Psoas muscle (tissue), 8 donors: ENCODE results near the gene RAPGEF6. TPM values are rescaled to one million over a fixed set of nuclear protein-coding genes. Genes with fewer than 3 reads are reported as not detected.

Experiments
- ATAC-seq, 4 donors: fragments of 200-7000 bp; cut with Tn5 transposase; one replicate each; pipeline ENCODE4 v1.9.1; 2020; ENCODE audit warnings: moderate library complexity in 3 of 4, mild to moderate bottlenecking in 2 of 4
- DNase-seq, 2 donors: peaks; one replicate each; pipeline ENCODE4 v3.0.0-alpha.2; 2020
- H3K27ac ChIP-seq: fragments of 200-600 bp; one replicate; pipeline ENCODE4 v1.8.0; 2022
- H3K27me3 ChIP-seq, 3 donors: fragments of 200-600 bp in 1 of 3; one replicate each; pipeline versions ENCODE4 v1.6.1 to v1.8.0; 2013 to 2022; ENCODE audit warnings: low read length in 2 of 3, mild to moderate bottlenecking in 2 of 3, moderate library complexity in 1 of 3; ENCODE audit not compliant: insufficient read depth in 3 of 3
- H3K36me3 ChIP-seq, 2 donors: fragments of 200-600 bp in 1 of 2; one replicate each; pipeline versions ENCODE4 v1.6.1 to v1.8.0; 2013 to 2022; ENCODE audit warnings: low read depth in 1 of 2, mild to moderate bottlenecking in 1 of 2, moderate library complexity in 1 of 2; ENCODE audit not compliant: insufficient read depth in 1 of 2
- H3K4me1 ChIP-seq: fragments of 200-600 bp; one replicate; pipeline ENCODE4 v1.8.0; 2022
- H3K4me3 ChIP-seq: fragments of 200-600 bp; one replicate; pipeline ENCODE4 v1.8.0; 2022; ENCODE audit warnings: mild to moderate bottlenecking
- H3K9me3 ChIP-seq: fragments of 200-600 bp; one replicate; pipeline ENCODE4 v1.8.0; 2022
- WGBS, 3 donors: extraction: QIAGEN DNeasy Blood & Tissue Kit; methylation state at CpG; one replicate each; pipeline versions ENCODE4 v1.1.6 to v1.1.7; 2013; 5-methylcytosine and 5-hydroxymethylcytosine counted together
- intact Hi-C, 2 donors: fragments of 100-400 bp; cut with DNase I; formaldehyde crosslinking; loops; one replicate each; pipeline versions ENCODE4 v1.11.0 to v1.14.2; 2022
- polyA plus RNA-seq, 3 donors: library from polyadenylated mRNA; stranded (reverse); fragments of 200-250 nt; gene quantifications; one replicate each; pipeline ENCODE4 v1.2.3, GENCODE V29; 2013
- total RNA-seq, 4 donors: library from RNA; stranded (reverse); fragmentation: NEBNext Ultra II Directional in 2 of 4; extraction: Animal tissue kit (Norgen Biotek cat#: 25700) in 2 of 4; gene quantifications; one replicate each; pipeline versions ENCODE4 v1.2.1 to v1.2.4, GENCODE V29; 2021 to 2023
- TF ChIP-seq, protein P1 (sequence below): fragments of 200-600 bp; IDR thresholded peaks from one replicate; pipeline ENCODE4 v1.8.0; 2022; ENCODE audit warnings: antibody characterized with exemption
- donor health status: healthy with polysubstance abuse.
- donor health status: DM: no; HTN: no; CAD: no; lungs with moderate emphysema.
- donor health status: Bipolar disorder and iron deficiency.
- donor health status: healthy.
- donor health status: DM: yes; HTN: yes; CAD: no.
- donor health status: DM: no; HTN: no; CAD: no.
- donor health status: DM: no; HTN: no; CAD: no.
- donor health status: DM: yes; HTN: yes; CAD: no.

Gene RAPGEF6
- total and polyA plus RNA-seq, 7 donors: 1.7 to 14.1 (median 6.9) TPM

DNA sequence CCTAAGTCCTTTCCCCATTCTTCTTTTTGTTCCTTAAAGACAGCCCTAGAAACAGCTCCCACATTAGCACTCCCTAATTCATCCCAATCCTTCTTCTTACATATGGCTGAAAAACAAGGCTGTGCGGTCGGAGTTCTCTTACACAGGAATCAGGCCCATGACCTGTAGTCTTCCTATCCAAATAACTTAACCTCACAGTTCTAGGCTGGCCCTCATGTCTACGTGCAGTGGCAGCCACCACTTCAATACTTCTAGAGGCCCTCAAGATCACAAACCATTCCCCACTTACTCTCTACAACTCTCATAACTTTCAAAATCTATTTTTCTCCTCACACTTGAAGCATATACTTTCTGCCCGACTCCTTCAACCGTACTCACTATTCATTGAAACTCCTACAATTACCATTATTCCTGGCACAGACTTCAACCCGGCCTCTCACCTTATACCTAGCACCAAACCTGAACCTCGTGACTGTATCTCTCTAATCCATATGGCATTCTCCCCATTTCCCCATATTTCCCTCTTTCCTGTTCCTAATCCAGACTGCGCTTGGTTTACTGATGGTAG, 59.3 kb downstream of the RAPGEF6 start:
- Histone ChIP-seq H3K27me3 (no peaks in the 10 kb centered on the region), H3K36me3 (peaks cover 0 to 6% of the 10 kb centered on the region in 2 donors), H3K27ac (no peak overlapping the region), H3K4me1 (no peaks in the 10 kb centered on the region), H3K9me3 (no peaks in the 10 kb centered on the region), H3K4me3 (no peak overlapping the region)
- DNase-seq: no peak
- ATAC-seq: no peak
- TF ChIP-seq, protein P1, sequence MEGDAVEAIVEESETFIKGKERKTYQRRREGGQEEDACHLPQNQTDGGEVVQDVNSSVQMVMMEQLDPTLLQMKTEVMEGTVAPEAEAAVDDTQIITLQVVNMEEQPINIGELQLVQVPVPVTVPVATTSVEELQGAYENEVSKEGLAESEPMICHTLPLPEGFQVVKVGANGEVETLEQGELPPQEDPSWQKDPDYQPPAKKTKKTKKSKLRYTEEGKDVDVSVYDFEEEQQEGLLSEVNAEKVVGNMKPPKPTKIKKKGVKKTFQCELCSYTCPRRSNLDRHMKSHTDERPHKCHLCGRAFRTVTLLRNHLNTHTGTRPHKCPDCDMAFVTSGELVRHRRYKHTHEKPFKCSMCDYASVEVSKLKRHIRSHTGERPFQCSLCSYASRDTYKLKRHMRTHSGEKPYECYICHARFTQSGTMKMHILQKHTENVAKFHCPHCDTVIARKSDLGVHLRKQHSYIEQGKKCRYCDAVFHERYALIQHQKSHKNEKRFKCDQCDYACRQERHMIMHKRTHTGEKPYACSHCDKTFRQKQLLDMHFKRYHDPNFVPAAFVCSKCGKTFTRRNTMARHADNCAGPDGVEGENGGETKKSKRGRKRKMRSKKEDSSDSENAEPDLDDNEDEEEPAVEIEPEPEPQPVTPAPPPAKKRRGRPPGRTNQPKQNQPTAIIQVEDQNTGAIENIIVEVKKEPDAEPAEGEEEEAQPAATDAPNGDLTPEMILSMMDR: no peak
- 97 to 98% (median 97%) methylated on average over 8 of the region's 8 CpGs for WGBS, 3 donors
- intact Hi-C loops: no loop called here

DNA sequence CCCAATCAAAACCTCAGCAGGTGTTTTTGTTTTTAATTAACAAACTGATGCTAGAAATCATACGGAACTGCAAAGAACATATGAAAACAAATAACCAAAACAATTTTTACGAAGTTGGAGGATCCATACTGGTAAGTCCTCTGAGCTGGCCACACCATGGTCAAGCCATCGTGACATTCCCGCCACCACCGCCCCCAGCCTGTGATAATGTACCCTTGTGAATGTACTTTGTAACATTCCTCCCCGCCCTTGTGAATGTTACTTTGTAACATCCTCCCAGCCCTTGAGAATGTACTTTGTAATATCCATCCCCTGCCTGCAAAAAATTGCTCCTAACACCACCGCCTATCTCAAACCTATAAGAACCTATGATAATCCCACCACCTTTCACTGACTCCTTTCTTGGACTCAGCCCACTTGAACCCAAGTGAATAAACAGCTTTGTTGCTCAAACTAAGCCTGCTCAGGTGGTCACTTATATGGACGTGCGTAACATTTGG, 63.3 kb downstream of the RAPGEF6 start:
- 97 to 98% (median 98%) methylated on average over 9 of the region's 9 CpGs for WGBS, 3 donors
- ATAC-seq: no peak
- intact Hi-C loops: no loop called here
- no peaks in the 10 kb centered on the region for H3K36me3 ChIP-seq
- TF ChIP-seq, protein P1: no peak
- H3K4me1 ChIP-seq: no peaks in the 10 kb centered on the region
- no peaks in the 10 kb centered on the region for H3K27me3 ChIP-seq
- H3K9me3 ChIP-seq: no peaks in the 10 kb centered on the region
- DNase-seq: no peak
- H3K4me3 ChIP-seq: no peak overlapping the region
- H3K27ac ChIP-seq: no peak overlapping the region

- Histone ChIP-seq H3K27ac (no peak overlapping the region), H3K4me1 (no peaks in the 10 kb centered on the region), H3K4me3 (no peak overlapping the region), H3K27me3 (no peaks in the 10 kb centered on the region), H3K9me3 (no peaks in the 10 kb centered on the region), H3K36me3 (no peaks in the 10 kb centered on the region)
- 78 to 90% (median 88%) methylated on average over 7 of the region's 7 CpGs for WGBS, 3 donors
- DNase-seq (no peak), ATAC-seq (no peak)
- intact Hi-C loops: no loop called here
- TF ChIP-seq, protein P1: no peak
Observed at GRCh38 chr5:131570757-131571156, 64.3 kb downstream of the RAPGEF6 start.

DNA sequence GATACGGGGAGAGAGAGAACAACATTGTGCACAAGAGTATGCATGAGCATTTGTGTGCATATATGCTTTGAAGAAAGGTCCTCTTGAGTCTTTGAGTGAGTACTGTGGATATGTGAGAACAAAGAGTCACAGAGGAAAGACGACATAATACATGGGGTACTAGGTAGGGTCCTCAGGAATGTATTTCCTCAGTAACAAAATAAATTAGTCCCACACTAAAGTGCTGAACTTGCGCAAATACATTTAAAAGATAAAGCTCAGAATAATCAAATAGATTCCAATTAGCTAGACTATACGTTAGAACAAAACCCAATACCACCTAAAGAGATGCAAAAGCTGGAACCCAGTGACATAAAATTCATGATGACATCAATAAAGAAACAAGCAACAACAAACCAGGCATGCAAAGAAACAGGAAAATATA, 70.8 kb downstream of the RAPGEF6 start:
- TF ChIP-seq, protein P1: no peak
- no peak for ATAC-seq
- intact Hi-C loops: no loop called here

More for the DNA sequence above, 70.8 kb downstream of the RAPGEF6 start:
- H3K27ac ChIP-seq: no peak overlapping the region
- H3K27me3 ChIP-seq: no peaks in the 10 kb centered on the region
- H3K4me3 ChIP-seq: no peak overlapping the region
- no peak for DNase-seq
- no peaks in the 10 kb centered on the region for H3K9me3 ChIP-seq
- 90 to 92% (median 91%) methylated on average over 4 of the region's 4 CpGs for WGBS, 3 donors
- peaks cover 7% of the 10 kb centered on the region for H3K4me1 ChIP-seq
- no peaks in the 10 kb centered on the region for H3K36me3 ChIP-seq
